Fibroblast of pulmonary artery (primary cell): ENCODE measurements around the gene SPANXB1.
"Not testable (repeated sequence)": the region's sequence is repeated elsewhere in the genome, so short reads cannot be mapped to it uniquely, and the experiment has no call there.

Source experiments
- DNase-seq: peaks from one replicate; pipeline ENCODE4 v3.0.0-alpha.2; 2010; ENCODE audit warnings: low read depth
- H3K4me3 ChIP-seq: replicated peaks from 2 replicates; pipeline ENCODE4 v1.5.1; 2011; ENCODE audit warnings: low read depth, mild to moderate bottlenecking, control low read depth, low read length, moderate library complexity
- TF ChIP-seq, protein P1 (sequence below): IDR thresholded peaks from 2 replicates; pipeline ENCODE4 v1.5.1; 2011; ENCODE audit warnings: mild to moderate bottlenecking, control low read depth, low read length, inconsistent platforms; ENCODE audit errors: missing control alignments

The SPANXB1 gene, protein sequence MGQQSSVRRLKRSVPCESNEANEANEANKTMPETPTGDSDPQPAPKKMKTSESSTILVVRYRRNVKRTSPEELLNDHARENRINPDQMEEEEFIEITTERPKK

DNA sequence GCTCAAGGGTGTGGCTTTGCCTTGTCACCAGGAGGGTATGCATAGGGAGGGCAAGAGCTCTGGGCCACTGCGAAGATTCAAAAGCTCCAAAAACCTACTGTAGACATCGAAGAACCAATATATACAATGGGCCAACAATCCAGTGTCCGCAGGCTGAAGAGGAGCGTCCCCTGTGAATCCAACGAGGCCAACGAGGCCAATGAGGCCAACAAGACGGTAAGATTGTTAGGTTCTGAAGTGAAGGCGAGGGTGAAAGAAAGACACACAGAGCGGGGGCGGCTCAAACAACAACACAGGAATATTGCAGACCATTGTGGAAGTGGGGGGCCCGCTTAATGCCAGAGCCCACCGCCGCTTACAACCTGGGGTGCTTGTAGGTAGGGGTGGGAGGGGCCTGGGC is at the start of gene SPANXB1:
TSS of gene SPANXB1 (plus strand) at position 27 of the 400 bp plus-strand sequence. CDS start at position 127, 100 bp downstream.
- not testable (repeated sequence) for H3K4me3 ChIP-seq, DNase-seq

DNA sequence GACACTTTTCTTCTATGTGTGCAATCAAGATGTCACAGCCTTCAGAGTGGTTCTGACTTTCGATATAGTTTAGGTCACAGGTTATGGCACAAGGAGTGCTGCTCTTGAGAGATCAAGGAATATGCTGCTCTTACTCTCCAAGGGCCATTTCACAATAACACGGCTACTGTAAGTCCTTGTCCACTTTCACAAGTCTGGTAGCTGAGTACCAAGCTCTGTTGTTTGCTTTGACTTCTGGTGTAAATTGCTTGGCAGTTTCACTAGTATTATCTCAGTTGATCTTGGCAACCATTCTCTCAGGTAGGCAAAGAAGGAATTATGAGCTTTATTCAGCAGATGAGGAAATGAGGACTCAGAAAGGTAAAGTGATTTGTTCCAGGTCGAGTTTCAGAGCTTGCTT is 35.4 kb upstream of the SPANXB1 start:
- H3K4me3 ChIP-seq = no peak overlapping the region
- DNase-seq = no peak
- TF ChIP-seq, protein P1, sequence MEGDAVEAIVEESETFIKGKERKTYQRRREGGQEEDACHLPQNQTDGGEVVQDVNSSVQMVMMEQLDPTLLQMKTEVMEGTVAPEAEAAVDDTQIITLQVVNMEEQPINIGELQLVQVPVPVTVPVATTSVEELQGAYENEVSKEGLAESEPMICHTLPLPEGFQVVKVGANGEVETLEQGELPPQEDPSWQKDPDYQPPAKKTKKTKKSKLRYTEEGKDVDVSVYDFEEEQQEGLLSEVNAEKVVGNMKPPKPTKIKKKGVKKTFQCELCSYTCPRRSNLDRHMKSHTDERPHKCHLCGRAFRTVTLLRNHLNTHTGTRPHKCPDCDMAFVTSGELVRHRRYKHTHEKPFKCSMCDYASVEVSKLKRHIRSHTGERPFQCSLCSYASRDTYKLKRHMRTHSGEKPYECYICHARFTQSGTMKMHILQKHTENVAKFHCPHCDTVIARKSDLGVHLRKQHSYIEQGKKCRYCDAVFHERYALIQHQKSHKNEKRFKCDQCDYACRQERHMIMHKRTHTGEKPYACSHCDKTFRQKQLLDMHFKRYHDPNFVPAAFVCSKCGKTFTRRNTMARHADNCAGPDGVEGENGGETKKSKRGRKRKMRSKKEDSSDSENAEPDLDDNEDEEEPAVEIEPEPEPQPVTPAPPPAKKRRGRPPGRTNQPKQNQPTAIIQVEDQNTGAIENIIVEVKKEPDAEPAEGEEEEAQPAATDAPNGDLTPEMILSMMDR = no peak

DNA sequence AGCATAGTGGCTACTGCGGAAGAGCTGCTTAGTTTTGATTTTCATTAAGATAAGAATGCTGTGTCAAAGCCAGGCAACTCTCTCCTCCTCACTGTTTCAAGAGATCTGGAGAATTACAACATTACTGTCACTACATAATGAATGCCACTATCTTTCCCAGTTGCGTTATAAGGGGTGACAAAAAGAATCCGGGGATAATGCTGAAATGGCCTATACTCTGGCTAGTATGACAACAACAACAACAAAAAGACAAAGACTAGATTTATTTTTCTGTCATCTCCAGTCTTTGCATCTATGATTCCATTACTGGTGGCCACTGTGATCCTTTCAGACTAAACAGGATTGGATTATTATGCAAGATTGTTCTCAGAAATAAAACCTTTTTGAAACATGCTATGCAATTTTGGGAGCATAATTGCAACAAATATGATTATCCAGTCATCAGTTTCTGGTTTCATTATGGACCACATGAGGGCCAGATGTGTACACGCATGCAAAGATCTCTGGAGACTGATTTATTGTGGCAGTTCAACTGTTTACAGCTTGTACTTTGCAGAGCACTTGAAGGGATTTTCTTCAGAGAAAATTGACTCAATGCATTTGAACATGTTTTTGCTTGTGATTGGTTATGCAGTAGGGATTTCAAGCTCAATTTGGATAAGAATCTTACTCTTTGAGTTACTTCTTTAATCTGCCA is 31.1 kb upstream of the SPANXB1 start:
- DNase-seq = no peak
- TF ChIP-seq, protein P1 = no peak
- H3K4me3 ChIP-seq = no peak overlapping the region

DNA sequence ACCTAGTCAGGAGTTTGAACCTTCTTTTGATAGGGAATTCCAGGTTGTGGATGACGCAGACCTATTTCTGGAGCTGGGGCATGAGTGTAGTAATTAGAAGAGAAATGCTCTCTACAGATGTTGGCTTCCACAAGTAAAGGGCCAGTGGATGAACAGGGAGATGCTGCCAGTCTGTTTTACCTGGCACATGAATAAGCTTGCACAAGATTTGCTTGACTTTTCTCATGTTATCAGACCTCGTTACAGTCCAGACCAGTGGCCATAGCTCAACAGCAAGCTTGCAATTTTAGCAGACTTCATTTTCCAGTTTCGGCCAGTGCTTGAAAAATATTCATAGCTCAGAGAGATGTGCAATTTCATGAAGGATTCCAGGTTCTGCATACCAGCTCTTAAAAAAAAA is 26.9 kb upstream of the SPANXB1 start:
- no peak overlapping the region for H3K4me3 ChIP-seq
- TF ChIP-seq, protein P1 = no peak

DNA sequence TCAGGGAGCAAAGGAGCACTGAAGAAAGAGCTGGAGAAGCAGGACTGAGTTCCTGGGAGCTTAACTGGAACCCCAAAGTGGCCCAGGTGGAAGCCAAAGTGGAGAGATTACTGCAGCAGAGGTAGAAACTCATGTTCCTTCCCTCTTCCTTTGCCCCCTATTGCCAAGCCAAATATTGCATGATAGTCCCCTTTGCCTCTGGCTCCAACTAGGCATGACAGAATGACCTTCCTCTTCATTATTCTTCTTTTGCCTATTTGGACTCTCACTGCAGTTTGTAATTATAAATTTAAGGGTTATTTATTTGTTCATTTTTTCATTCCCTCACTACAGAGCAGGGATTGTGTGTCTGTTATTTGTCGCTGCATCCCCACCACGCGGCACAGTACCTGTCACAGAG is 22.1 kb upstream of the SPANXB1 start:
- TF ChIP-seq, protein P1 = no peak
- no peak for DNase-seq
- no peak overlapping the region for H3K4me3 ChIP-seq

More for the DNA sequence above, 26.9 kb upstream of the SPANXB1 start:
- DNase-seq = no peak

DNA sequence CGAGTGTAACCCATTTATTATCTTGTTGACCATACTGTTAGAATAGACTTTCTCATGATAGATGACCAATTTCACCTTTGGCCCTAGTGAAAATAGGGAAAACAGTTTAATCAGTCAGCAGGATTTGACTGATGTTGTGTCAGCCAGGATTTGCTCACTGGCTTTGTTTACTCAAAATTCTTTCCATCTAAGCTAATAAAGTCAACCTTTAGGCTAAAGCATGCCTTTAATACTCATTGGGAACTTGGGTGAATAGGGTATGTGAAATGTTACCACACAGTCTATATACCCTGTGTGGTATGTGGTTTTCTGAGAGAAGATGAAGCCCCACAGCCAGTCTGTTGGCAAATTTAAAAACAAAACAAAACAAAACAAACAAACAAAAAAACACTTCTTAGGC is 18.7 kb upstream of the SPANXB1 start:
- DNase-seq = no peak
- no peak overlapping the region for H3K4me3 ChIP-seq
- TF ChIP-seq, protein P1 = no peak

DNA sequence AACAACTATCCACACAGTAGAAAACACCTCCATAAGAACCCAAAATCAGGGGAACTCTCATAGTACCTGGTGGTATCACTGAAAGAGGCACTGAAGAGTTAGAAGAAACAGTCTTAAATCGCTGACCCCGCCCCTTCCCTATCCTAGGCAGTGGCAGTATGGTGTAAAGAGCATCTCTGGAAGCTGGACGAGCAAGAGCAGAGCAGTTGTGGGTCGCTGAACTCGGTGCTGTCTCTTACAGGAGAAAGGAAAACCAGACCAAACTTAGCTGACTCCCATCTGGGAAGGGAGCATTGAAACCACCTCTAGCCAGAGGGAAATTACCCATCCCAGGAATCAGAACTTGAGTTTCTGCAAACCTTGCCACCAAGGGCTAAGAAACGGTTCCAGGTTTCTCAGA is 2.8 kb downstream of the SPANXB1 start:
- DNase-seq = not testable (repeated sequence)

DNA sequence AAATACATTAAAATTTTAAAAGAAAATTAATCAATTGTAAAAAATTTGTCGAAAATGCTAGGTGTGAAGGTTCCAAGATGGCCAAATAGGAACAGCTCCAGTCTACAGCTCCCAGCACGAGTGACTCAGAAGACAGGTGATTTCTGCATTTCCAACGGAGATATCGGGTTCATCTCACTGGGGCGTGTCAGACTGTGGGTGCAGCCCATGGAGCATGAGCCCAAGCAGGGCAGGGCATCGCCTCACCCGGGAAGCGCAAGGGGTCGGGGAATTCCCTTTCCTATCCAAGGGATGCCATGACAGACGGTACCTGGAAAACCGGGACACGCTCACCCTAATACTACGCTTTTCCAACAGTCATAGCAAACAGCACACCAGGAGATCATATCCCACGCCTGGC is 41.9 kb downstream of the SPANXB1 start:
- DNase-seq, H3K4me3 ChIP-seq: not testable (repeated sequence)

More for the DNA sequence above, 2.8 kb downstream of the SPANXB1 start:
- not testable (repeated sequence) for H3K4me3 ChIP-seq

DNA sequence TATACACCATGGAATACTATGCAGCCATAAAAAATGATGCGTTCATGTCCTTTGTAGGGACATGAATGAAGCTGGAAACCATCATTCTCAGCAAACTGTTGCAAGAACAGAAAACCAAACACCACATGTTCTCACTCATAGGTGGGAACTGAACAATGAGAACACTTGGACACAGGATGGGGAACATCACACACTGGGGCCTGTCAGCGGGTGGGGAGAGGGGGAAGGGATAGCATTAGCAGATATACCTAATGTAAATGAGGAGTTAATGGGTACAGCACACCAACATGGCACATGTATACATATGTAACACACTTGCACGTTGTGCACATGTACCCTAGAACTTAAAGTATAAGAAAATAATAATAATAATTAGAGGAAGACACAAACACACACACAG is 47.5 kb downstream of the SPANXB1 start:
- H3K4me3 ChIP-seq, DNase-seq: not testable (repeated sequence)

DNA sequence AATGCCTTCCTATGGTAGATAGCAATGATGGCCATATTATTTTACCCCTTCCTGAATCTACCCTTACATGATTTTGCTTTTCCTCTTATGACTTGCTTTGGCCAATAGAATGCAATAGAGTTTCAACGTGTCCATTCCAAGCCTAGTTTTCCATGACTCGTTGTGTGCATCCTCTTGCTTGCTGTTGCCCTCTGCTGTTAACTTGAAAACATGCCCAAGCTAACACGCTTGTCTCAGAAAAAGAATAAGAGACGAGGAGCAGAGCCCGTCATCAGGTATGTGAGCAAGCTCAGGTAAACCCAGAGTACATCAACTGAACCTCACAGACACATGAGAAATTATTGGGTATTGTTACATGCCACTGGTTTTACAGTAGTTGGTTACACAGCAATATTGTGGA is 49.7 kb downstream of the SPANXB1 start:
- DNase-seq, H3K4me3 ChIP-seq: not testable (repeated sequence)
